Hepatocyte (in vitro differentiated cells): Measurements from ENCODE around the gene ZC3H4. TPM values are rescaled to one million over a fixed set of nuclear protein-coding genes. Genes with fewer than 3 reads are reported as not detected.
A peak's percentile ranks its signal among the peaks of the same experiment; 100 is the strongest.

Experiments
- DNase-seq: peaks from one replicate; pipeline ENCODE4 v3.0.0-alpha.2; 2016; ENCODE audit warnings: low spot score
- H2AFZ ChIP-seq: fragments of 200-600 bp; sonication (generic); 2 replicates; pipeline ENCODE4 v1.6.0; 2016; ENCODE audit warnings: antibody characterized with exemption, mild to moderate bottlenecking
- H3K27ac ChIP-seq: fragments of 200-600 bp; sonication (generic); 2 replicates; pipeline ENCODE4 v1.5.1; 2016; ENCODE audit warnings: mild to moderate bottlenecking
- H3K27me3 ChIP-seq: fragments of 200-600 bp; sonication (generic); 2 replicates; pipeline ENCODE4 v1.6.1; 2016
- H3K36me3 ChIP-seq: fragments of 200-600 bp; sonication (generic); replicated peaks from 2 replicates; pipeline ENCODE4 v1.5.1; 2016; ENCODE audit warnings: low read depth; ENCODE audit not compliant: insufficient read depth
- H3K4me1 ChIP-seq: fragments of 200-600 bp; sonication (generic); 2 replicates; pipeline ENCODE4 v1.5.1; 2016; ENCODE audit warnings: mild to moderate bottlenecking, moderate library complexity; ENCODE audit not compliant: insufficient read depth
- H3K4me2 ChIP-seq: fragments of 200-600 bp; sonication (generic); 2 replicates; pipeline ENCODE4 v1.6.0; 2016
- H3K4me3 ChIP-seq: fragments of 200-600 bp; sonication (generic); 2 replicates; pipeline ENCODE4 v1.5.1; 2016; ENCODE audit warnings: mild to moderate bottlenecking
- H3K79me2 ChIP-seq: fragments of 200-600 bp; sonication (generic); 2 replicates; pipeline ENCODE4 v1.6.0; 2017; ENCODE audit warnings: mild to moderate bottlenecking
- H3K9me2 ChIP-seq: fragments of 200-600 bp; sonication (generic); replicated peaks from 2 replicates; pipeline ENCODE4 v1.6.0; 2017; ENCODE audit warnings: mild to moderate bottlenecking; ENCODE audit not compliant: insufficient read depth
- H3K9me3 ChIP-seq: fragments of 200-600 bp; sonication (generic); 2 replicates; pipeline ENCODE4 v1.5.1; 2016; ENCODE audit warnings: low read depth, mild to moderate bottlenecking
- H4K20me1 ChIP-seq: fragments of 200-600 bp; sonication (generic); 2 replicates; pipeline ENCODE4 v1.6.0; 2016; ENCODE audit warnings: mild to moderate bottlenecking; ENCODE audit not compliant: insufficient read depth, poor library complexity, severe bottlenecking
- EZH2 ChIP-seq: fragments of 200-600 bp; sonication (generic); IDR thresholded peaks from 2 replicates; pipeline ENCODE4 v1.6.1; 2016; ENCODE audit warnings: antibody characterized with exemption, mild to moderate bottlenecking, borderline replicate concordance
- EZH2phosphoT487 ChIP-seq: fragments of 200-600 bp; sonication (generic); IDR thresholded peaks from one replicate; pipeline ENCODE4 v1.6.1; 2018; ENCODE audit warnings: antibody characterized with exemption, mild to moderate bottlenecking, low read depth, moderate library complexity; ENCODE audit not compliant: unreplicated experiment, severe bottlenecking
- WGBS: methylation state at CpG from one replicate; pipeline ENCODE4 v1.1.6; 2016; ENCODE audit warnings: low lambda C conversion rate; ENCODE audit errors: missing lambda C conversion rate; 5-methylcytosine and 5-hydroxymethylcytosine counted together
- polyA plus RNA-seq: library from polyadenylated mRNA; unstranded; fragments of >200 nt; fragmentation: Nextera tagmentation; extraction: Ambion mirVana; gene quantifications from 2 replicates; pipeline ENCODE4 v1.2.1, GENCODE V29; 2016
- total RNA-seq: library from RNA; depleted of rRNA; stranded (reverse); fragments of >200 nt; gene quantifications from 2 replicates; pipeline ENCODE4 v1.2.3, GENCODE V29; 2014
- TF ChIP-seq, protein P1 (sequence below): fragments of 200-600 bp; sonication (generic); IDR thresholded peaks from 2 replicates; pipeline ENCODE4 v1.5.1; 2016; ENCODE audit warnings: antibody characterized with exemption, mild to moderate bottlenecking; ENCODE audit not compliant: poor library complexity

Gene ZC3H4
- total and polyA plus RNA-seq, 2 experiments from 2014 or later, result 4.3 to 13.1 TPM

GRCh38 chr19:47032171-47032811 is 81.3 kb downstream of the ZC3H4 start:
- H3K9me2 ChIP-seq, result no peaks in the 10 kb centered on the region
- no peak overlapping the region for H3K27ac ChIP-seq
- no peaks in the 10 kb centered on the region for H3K36me3 ChIP-seq
- no peak overlapping the region for H3K4me2 ChIP-seq
- WGBS, result 22% methylated on average over 17 of the region's 17 CpGs
- H3K79me2 ChIP-seq, result no peaks in the 10 kb centered on the region
- no peak overlapping the region for H3K4me3 ChIP-seq
- TF ChIP-seq EZH2phosphoT487 (no peak), EZH2 (no peak)
- TF ChIP-seq, protein P1, sequence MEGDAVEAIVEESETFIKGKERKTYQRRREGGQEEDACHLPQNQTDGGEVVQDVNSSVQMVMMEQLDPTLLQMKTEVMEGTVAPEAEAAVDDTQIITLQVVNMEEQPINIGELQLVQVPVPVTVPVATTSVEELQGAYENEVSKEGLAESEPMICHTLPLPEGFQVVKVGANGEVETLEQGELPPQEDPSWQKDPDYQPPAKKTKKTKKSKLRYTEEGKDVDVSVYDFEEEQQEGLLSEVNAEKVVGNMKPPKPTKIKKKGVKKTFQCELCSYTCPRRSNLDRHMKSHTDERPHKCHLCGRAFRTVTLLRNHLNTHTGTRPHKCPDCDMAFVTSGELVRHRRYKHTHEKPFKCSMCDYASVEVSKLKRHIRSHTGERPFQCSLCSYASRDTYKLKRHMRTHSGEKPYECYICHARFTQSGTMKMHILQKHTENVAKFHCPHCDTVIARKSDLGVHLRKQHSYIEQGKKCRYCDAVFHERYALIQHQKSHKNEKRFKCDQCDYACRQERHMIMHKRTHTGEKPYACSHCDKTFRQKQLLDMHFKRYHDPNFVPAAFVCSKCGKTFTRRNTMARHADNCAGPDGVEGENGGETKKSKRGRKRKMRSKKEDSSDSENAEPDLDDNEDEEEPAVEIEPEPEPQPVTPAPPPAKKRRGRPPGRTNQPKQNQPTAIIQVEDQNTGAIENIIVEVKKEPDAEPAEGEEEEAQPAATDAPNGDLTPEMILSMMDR, result peak; percentile 66
- H3K27me3 ChIP-seq, result peaks cover 14% of the 10 kb centered on the region
- no peaks in the 10 kb centered on the region for H4K20me1 ChIP-seq
- H2AFZ ChIP-seq, result no peak overlapping the region
- no peaks in the 10 kb centered on the region for H3K4me1 ChIP-seq
- H3K9me3 ChIP-seq, result no peaks in the 10 kb centered on the region
- peak; percentile 77 for DNase-seq

- Histone ChIP-seq H4K20me1 (no peaks in the 10 kb centered on the region), H3K9me3 (no peaks in the 10 kb centered on the region), H3K36me3 (no peaks in the 10 kb centered on the region), H3K9me2 (no peaks in the 10 kb centered on the region), H3K79me2 (no peaks in the 10 kb centered on the region), H3K4me1 (no peaks in the 10 kb centered on the region), H3K27ac (no peak overlapping the region), H2AFZ (no peak overlapping the region), H3K27me3 (peaks cover 36% of the 10 kb centered on the region), H3K4me3 (no peak overlapping the region), H3K4me2 (no peak overlapping the region)
- no peak for DNase-seq
- TF ChIP-seq, protein P1, result no peak
- TF ChIP-seq EZH2 (no peak), EZH2phosphoT487 (no peak)
- 28% methylated on average over 12 of the region's 14 CpGs for WGBS
Measured at GRCh38 chr19:47028195-47028601, 85.4 kb downstream of the ZC3H4 start.

DNA sequence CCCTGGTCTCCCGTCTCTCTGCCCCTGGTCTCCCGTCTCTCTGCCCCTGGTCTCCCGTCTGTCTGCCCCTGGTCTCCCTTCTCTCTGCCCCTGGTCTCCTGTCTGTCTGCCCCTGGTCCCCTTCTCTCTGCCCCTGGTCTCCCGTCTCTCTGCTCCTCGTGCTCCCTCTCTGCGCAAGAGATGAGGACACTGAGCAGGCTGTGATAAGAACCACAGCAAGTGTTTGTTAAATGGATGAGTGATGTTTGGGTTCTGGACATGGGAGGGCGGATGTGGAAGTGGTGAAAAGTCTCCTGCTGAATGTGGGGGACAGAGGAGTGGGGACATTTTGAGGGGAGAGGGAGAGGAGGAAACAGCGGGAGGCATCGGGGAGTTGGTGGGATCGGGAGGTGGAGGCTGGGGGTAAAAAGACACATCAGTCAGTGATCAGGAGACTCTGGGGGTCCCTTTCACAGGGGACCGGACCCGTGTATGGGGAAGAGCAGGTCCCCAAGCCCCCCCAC is 85.9 kb downstream of the ZC3H4 start:
- H3K4me1 ChIP-seq, result no peaks in the 10 kb centered on the region
- H3K4me2 ChIP-seq, result no peak overlapping the region
- H3K27me3 ChIP-seq, result peaks cover 42% of the 10 kb centered on the region
- no peak overlapping the region for H2AFZ ChIP-seq
- H3K36me3 ChIP-seq, result no peaks in the 10 kb centered on the region
- peak; percentile 3 for DNase-seq
- no peaks in the 10 kb centered on the region for H3K9me3 ChIP-seq
- no peak overlapping the region for H3K4me3 ChIP-seq
- H3K79me2 ChIP-seq, result no peaks in the 10 kb centered on the region
- H4K20me1 ChIP-seq, result no peaks in the 10 kb centered on the region
- TF ChIP-seq EZH2phosphoT487 (no peak), EZH2 (no peak)
- TF ChIP-seq, protein P1, result no peak
- no peak overlapping the region for H3K27ac ChIP-seq
- WGBS, result 49% methylated on average over 7 of the region's 12 CpGs
- no peaks in the 10 kb centered on the region for H3K9me2 ChIP-seq
